ENCODE measurements around the gene SUSD6. TPM values are rescaled to one million over a fixed set of nuclear protein-coding genes. Genes with fewer than 3 reads are reported as not detected.

SUSD6 gene
- total and polyA plus RNA-seq, 9 of the 15 experiments (the other 6 are each of a cell fraction or from before 2014, with no cell fraction given) = 2.9 to 20.7 (median 5.6) TPM

DNA sequence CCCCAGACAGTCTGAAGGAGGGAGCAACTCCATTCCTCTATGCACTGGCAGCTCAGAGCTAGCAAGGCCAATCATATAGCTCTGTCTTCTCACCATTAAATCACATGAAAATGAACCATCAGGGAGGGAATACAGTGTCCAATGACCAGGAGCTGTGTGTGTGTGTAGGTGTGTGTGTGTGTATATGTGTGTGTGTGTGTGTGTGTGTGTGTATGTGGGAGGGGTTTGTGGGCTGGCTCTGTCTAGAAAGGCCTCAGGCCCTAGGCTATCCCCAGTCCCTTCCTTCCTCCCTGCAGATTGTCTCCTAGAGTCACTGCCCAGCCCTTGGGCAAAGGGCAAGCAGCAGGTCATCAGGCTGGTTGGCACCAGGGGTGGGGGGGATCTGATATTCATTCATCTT is 5.7 kb upstream of the SUSD6 start:
- no peak for TF ChIP-seq RBFOX2 (IDR thresholded peaks at IDR 0.05; ENCODE audit: low read depth, low read length)
- TF ChIP-seq MCM3 (IDR thresholded peaks at IDR 0.05) = 0 out of 2 replicates have a peak, but pooled peaks have one; percentile 43
- ChIA-PET CTCF (ENCODE audit: low intra/inter-chr PET ratio) (no interaction called here), POLR2A (interaction anchor here (0.6 kb wide), 2 partner anchors 29 to 31 kb away, joined by 3 read pairs; partner anchors contain the start of gene CCDC177)
- no peaks in the 10 kb centered on the region for H4K20me1 ChIP-seq (replicated peaks; ENCODE audit: control insufficient read depth, insufficient read depth, low read length)
- H2AFZ ChIP-seq (ENCODE audit: low read depth, low read length) = no peak overlapping the region
- H3K9me1 ChIP-seq (ENCODE audit: control insufficient read depth, insufficient read depth, low read length) = no peaks in the 10 kb centered on the region
- peaks cover 2% of the 10 kb centered on the region; the same call in 1 of the 3 replicates for H3K79me2 ChIP-seq (ENCODE audit: control insufficient read depth, insufficient read depth, low read length)
- no peak overlapping the region for H3K4me2 ChIP-seq (ENCODE audit: insufficient read depth, low read length)
- H3K9me3 ChIP-seq (replicated peaks; ENCODE audit: control insufficient read depth, insufficient read depth, low read depth, low read length) = no peaks in the 10 kb centered on the region
- DNase-seq (ENCODE audit: extremely low read depth in 1 of 4, low spot score in 3 of 4) (no peak), FAIRE-seq (no peak), ATAC-seq (no peak)
- H3K9ac ChIP-seq (ENCODE audit: insufficient read depth in 1 of 2, low read depth in 2 of 2, low read length in 2 of 2) = no peak overlapping the region
- H3K36me3 ChIP-seq (ENCODE audit: control insufficient read depth, insufficient read depth, low read length) = no peaks in the 10 kb centered on the region
- H3K27me3 ChIP-seq (ENCODE audit: control insufficient read depth in 2 of 2, insufficient read depth in 2 of 2, low read length in 2 of 2) = no peaks in the 10 kb centered on the region
- H3K4me1 ChIP-seq (replicated peaks in 1 of 2; ENCODE audit: control insufficient read depth in 2 of 2, insufficient read depth in 2 of 2, low read length in 2 of 2) = peaks cover 5 to 9% of the 10 kb centered on the region in 2 experiments; a peak in 1 of 5 replicates
- in situ Hi-C loops (cut with MboI) = no loop called here
- BruUV-seq (replicated peaks) = no TSS peak
- H3K4me3 ChIP-seq = no peak overlapping the region
- H3K27ac ChIP-seq (ENCODE audit: extremely low read depth, low read depth, low read length) = no peak overlapping the region
- intact Hi-C loops (cut with micrococcal nuclease) = no loop called here

DNA sequence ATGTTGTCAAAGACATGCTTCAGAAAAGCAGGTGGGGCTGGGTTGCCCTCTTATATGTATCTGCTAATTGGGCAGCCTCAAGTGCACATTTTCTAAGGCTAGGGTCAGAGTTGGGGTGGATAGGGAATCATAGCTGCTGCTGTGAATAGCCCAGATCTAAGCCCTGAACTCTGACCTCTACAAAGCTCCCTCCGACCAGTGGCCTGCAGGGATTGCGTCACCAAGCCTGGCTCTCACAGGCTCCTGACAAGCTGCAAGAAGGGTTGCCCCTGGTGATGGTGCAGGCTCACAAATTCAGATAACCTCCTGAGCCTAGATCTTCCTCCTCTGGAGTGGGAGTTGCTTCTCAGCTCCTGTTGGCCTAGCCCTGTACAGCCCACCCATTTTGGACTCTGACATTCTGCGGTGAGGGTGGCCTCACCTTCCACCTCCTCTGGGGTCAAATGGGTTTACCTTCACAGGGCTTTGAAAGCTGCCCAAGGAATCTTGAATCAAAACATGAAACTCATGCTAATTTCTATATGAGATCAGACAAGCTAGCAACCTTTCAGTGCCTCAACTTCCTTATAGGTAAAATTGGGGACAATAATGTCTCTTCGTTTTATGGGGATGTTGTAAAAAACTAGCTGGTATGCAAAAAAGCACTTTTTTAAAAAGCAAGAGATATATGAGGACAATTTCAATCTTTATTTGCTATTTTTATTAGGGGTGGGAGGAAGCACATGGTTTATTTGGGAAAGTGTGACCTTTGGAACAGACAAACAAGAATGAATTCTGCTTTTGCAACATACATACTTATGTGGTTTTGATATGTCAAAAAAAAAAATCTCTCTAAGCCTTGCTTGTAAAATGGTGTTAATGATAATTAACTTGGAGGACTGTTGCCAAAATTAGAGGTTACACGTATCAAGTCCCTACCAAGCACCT is 4.9 kb upstream of the SUSD6 start:
- in situ Hi-C loops (cut with MboI) (no loop called here), intact Hi-C loops (cut with micrococcal nuclease) (no loop called here)
- H3K4me3 ChIP-seq = no peak overlapping the region
- FAIRE-seq = no peak
- ChIA-PET POLR2A (interaction anchor here (0.6 kb wide), 2 partner anchors 28 to 32 kb away, joined by 3 read pairs; partner anchors contain the start of gene CCDC177), CTCF (ENCODE audit: low intra/inter-chr PET ratio) (no interaction called here)
- no peaks in the 10 kb centered on the region for H3K27me3 ChIP-seq (ENCODE audit: control insufficient read depth in 2 of 2, insufficient read depth in 2 of 2, low read length in 2 of 2)
- H2AFZ ChIP-seq (ENCODE audit: low read depth, low read length) = no peak overlapping the region
- 61% methylated on average over 5 of the region's 5 CpGs for whole genome bisulfite sequencing (ENCODE audit: insufficient coverage, low coverage, missing lambda C conversion rate)
- H3K36me3 ChIP-seq (ENCODE audit: control insufficient read depth, insufficient read depth, low read length) = no peaks in the 10 kb centered on the region
- H3K4me1 ChIP-seq (replicated peaks in 1 of 2; ENCODE audit: control insufficient read depth in 2 of 2, insufficient read depth in 2 of 2, low read length in 2 of 2) = peaks cover 5 to 9% of the 10 kb centered on the region in 2 experiments; a peak in 1 of 5 replicates
- H3K9ac ChIP-seq (ENCODE audit: insufficient read depth in 1 of 2, low read depth in 2 of 2, low read length in 2 of 2) = no peak overlapping the region; a peak in 1 of 4 replicates
- no peaks in the 10 kb centered on the region for H3K9me1 ChIP-seq (ENCODE audit: control insufficient read depth, insufficient read depth, low read length)
- peak; percentile 35 for ATAC-seq
- H3K9me3 ChIP-seq (replicated peaks; ENCODE audit: control insufficient read depth, insufficient read depth, low read depth, low read length) = no peaks in the 10 kb centered on the region
- DNase-seq (ENCODE audit: extremely low read depth in 1 of 4, low spot score in 3 of 4) = peak in 1 of 4 experiments; percentile 38
- no peak overlapping the region for H3K27ac ChIP-seq (ENCODE audit: extremely low read depth, low read depth, low read length)
- H3K79me2 ChIP-seq (ENCODE audit: control insufficient read depth, insufficient read depth, low read length) = peaks cover 2% of the 10 kb centered on the region; the same call in 2 of the 3 replicates
- BruUV-seq (replicated peaks) = no TSS peak
- H4K20me1 ChIP-seq (replicated peaks; ENCODE audit: control insufficient read depth, insufficient read depth, low read length) = no peaks in the 10 kb centered on the region
- no peak overlapping the region for H3K4me2 ChIP-seq (ENCODE audit: insufficient read depth, low read length)
- TF ChIP-seq NR2C1 (IDR thresholded peaks at IDR 0.05) (peak; percentile 67), NR2C1 (tag; IDR thresholded peaks at IDR 0.05) (peak; percentile 87), NR2C2 (CRISPR knock-in tag; IDR thresholded peaks at IDR 0.05) (peak; percentile 54; the same call in 1 of the 2 replicates), NR2C2 (tag; IDR thresholded peaks at IDR 0.05) (peak; percentile 74), RFX1 (IDR thresholded peaks at IDR 0.05) (peak; percentile 55), CEBPG (CRISPR knock-in tag; IDR thresholded peaks at IDR 0.05) (peak; percentile 78), CEBPG (tag; conservative IDR thresholded peaks at IDR 0.05 in 1 of 2, IDR thresholded peaks at IDR 0.05 in 1 of 2) (peak; percentile 72 to 83), KDM1A (IDR thresholded peaks at IDR 0.05) (peak; percentile 13 to 39; a peak in 1 of 4 replicates), NCOA4 (IDR thresholded peaks at IDR 0.05; ENCODE audit: partially characterized antibody) (no peak), MTA3 (IDR thresholded peaks at IDR 0.05; ENCODE audit: borderline replicate concordance) (no peak), JUND (IDR thresholded peaks at IDR 0.05; ENCODE audit: borderline replicate concordance, low read depth, low read length) (peak; percentile 35; the same call in 1 of the 2 replicates), JUND (tag; IDR thresholded peaks at IDR 0.05; ENCODE audit: borderline replicate concordance, low read depth, low read length) (no peak)
- TF ChIP-seq, protein P1, sequence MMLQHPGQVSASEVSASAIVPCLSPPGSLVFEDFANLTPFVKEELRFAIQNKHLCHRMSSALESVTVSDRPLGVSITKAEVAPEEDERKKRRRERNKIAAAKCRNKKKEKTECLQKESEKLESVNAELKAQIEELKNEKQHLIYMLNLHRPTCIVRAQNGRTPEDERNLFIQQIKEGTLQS (IDR thresholded peaks at IDR 0.05) = peak; percentile 89
- TF ChIP-seq, protein P1 (CRISPR knock-in tag; conservative IDR thresholded peaks at IDR 0.05) = no peak
